GM10266 (cell line): ENCODE results near the gene EEF1A1.
"Not testable (repeated sequence)": the region's sequence is repeated elsewhere in the genome, so short reads cannot be mapped to it uniquely, and the experiment has no call there.

ENCODE experiments used
- DNase-seq: peaks from one replicate; pipeline ENCODE4 v3.0.0; 2012; ENCODE audit errors: extremely low spot score
- TF ChIP-seq, protein P1 (sequence below): IDR thresholded peaks from 2 replicates; pipeline ENCODE4 v1.5.1; 2012; ENCODE audit warnings: mild to moderate bottlenecking, low read depth; ENCODE audit not compliant: control insufficient read depth, insufficient read depth; ENCODE audit errors: missing control alignments

EEF1A1 gene

DNA sequence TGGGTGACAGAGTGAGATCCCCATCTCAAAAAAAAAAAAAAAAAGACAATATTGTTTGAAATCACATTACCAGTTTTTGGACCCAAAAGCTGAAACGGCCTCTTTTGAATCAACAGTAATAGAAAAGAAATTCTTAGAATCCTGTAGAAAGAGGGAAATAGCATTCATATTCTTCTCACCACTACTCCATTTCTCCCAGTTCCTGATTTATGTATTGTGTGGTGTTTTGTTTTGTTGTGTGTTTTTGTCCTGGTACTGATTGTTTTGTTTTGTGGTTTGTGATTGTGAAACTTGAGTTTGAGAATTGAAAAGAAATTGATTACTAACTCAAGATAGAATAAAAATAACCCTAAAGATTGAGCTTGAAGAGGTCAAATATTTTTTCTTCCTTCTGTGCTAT lies 26.2 kb upstream of the EEF1A1 start:
- no peak for DNase-seq
- TF ChIP-seq, protein P1, sequence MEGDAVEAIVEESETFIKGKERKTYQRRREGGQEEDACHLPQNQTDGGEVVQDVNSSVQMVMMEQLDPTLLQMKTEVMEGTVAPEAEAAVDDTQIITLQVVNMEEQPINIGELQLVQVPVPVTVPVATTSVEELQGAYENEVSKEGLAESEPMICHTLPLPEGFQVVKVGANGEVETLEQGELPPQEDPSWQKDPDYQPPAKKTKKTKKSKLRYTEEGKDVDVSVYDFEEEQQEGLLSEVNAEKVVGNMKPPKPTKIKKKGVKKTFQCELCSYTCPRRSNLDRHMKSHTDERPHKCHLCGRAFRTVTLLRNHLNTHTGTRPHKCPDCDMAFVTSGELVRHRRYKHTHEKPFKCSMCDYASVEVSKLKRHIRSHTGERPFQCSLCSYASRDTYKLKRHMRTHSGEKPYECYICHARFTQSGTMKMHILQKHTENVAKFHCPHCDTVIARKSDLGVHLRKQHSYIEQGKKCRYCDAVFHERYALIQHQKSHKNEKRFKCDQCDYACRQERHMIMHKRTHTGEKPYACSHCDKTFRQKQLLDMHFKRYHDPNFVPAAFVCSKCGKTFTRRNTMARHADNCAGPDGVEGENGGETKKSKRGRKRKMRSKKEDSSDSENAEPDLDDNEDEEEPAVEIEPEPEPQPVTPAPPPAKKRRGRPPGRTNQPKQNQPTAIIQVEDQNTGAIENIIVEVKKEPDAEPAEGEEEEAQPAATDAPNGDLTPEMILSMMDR = no peak

DNA sequence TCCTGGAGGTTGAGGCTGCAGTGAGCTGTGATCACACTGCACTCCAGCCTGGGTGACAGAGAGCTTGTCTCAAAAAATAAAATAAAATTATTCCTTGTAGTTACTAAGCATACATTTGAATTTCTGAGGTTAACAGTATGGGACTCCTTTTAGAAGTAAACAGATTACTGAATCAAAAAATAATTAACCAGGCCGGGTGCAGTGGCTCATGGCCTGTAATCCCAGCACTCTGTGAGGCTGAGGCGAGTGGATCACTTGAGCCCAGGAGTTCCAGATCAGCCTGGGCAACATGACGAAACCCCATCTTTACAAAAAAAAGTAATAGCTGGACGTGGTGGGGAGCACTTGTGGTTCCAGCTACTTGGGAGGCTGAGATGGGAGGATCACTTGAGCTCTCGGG lies 22.1 kb upstream of the EEF1A1 start:
- TF ChIP-seq, protein P1 = no peak
- no peak for DNase-seq

- not testable (repeated sequence) for DNase-seq
These were observed 21.6 kb upstream of the EEF1A1 start for GRCh38 chr6:73542481-73542880.

DNA sequence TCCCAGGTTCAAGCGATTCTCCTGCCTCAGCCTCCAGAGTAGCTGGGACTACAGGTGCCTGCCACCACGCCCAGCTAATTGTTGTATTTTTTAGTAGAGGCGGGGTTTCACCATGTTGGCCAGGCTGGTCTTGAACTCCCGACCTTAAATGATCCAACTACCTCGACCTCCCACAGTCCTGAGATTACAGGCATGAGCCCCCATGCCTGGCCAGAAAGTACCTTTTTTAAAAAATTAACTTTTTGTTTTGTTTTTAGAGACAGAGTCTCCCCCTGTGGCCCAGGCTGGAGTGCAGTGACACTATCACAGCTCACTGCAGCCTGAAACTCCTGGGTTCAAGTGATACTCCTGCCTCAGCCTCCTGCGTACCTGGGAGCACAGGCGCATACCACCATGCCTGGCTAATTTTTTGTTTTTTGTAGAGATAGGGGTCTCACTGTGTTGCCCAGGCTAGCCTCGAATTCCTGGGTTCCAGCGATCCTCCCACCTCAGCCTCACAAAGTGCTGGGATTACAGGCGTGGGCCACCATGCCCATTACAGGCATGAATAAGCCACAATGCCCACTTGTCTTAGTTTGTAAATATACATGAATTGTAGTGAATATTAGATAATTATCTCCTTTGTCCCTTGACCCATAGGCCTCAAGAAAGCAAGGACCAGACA lies 17.4 kb upstream of the EEF1A1 start:
- no peak for DNase-seq
- TF ChIP-seq, protein P1 = no peak

DNA sequence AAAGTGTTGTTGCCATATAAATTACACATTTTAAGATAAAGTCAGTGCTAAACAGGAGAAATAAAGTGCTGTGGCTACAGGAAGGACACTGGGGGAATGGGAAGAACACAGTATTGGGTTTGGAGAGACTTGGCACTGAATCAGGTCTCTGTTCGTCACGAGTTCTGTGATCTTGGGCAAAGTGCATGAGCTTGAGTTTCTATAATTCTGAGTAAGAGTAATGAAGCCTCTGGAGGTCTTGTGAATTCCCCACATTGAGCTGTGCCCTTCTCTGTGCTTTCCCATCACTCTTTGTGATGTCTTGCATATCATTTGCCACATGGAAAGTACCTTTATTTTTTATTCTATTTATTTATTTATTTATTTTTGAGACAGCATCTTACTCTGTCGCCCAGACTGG lies 16.8 kb upstream of the EEF1A1 start:
- peak; percentile 27 for DNase-seq
- TF ChIP-seq, protein P1 = no peak

GRCh38 chr6:73534628-73535027 lies 13.8 kb upstream of the EEF1A1 start:
- TF ChIP-seq, protein P1 = no peak
- DNase-seq = no peak

DNA sequence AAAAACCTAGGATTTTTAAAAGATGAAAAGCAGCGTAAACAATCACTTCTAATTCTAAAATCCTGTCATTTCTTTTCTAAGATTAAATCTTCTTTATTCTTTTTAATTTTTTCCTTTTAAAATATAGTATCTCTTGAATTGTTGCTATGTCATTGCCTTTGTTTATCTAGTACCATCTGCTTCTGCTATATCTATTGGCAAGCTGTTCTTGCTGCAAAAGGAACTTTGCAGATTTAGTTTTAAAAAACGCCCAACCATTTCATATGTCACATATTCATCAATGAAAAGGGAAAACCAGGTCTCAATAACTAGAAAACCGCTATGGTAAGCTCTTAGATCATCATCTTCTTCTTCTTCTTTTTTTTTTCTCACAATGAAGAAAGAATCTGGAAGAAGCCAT lies 11.5 kb upstream of the EEF1A1 start:
- TF ChIP-seq, protein P1 = no peak
- DNase-seq = no peak

DNA sequence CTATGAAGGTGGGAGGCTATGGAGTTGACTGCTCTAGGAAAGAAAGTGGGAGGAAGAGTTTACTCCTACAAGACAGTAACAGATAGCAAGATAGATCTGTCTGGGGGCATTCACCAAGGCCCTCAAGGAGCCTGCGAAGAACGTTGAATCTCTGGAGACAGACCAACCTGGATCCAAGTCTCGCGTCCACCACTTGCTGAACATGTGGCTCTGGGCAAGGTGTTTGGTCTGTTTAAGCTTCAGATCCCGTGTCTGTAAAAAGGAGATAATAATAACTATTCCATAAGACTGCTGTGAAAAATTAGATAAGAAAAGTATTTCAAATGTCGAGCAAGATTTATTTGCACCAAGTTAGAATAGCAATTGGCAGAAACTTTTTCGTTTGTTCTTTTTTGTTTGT lies 8.1 kb upstream of the EEF1A1 start:
- TF ChIP-seq, protein P1 = no peak
- DNase-seq = no peak
